Ovary (tissue), 9 donors: Measurements from ENCODE around the gene ABHD13. TPM values are rescaled to one million over a fixed set of nuclear protein-coding genes. Genes with fewer than 3 reads are reported as not detected.

Experiments
- DNase-seq, 5 donors: peaks; one replicate each; pipeline ENCODE4 v3.0.0-alpha.2; 2019 to 2020
- H3K27ac ChIP-seq, 2 donors: fragments of 200-600 bp; one replicate each; pipeline versions ENCODE4 v1.5.1 to v1.8.0; 2019 to 2022
- H3K27me3 ChIP-seq: fragments of 200-600 bp; one replicate; pipeline ENCODE4 v1.8.0; 2022
- H3K36me3 ChIP-seq: fragments of 200-600 bp; sonication (generic); one replicate; pipeline ENCODE4 v1.5.1; 2019
- H3K4me1 ChIP-seq: one replicate; pipeline ENCODE4 v1.8.1; 2013; ENCODE audit warnings: mild to moderate bottlenecking, moderate library complexity; ENCODE audit not compliant: insufficient read depth
- H3K4me3 ChIP-seq: fragments of 200-600 bp; sonication (generic); one replicate; pipeline ENCODE4 v1.5.1; 2017
- H3K9me3 ChIP-seq, 2 donors: fragments of 200-600 bp in 1 of 2; sonication (generic) in 1 of 2; one replicate each; pipeline versions ENCODE4 v1.5.1 to v1.8.1; 2013 to 2019; ENCODE audit warnings: mild to moderate bottlenecking in 1 of 2, moderate library complexity in 1 of 2
- CTCF ChIP-seq, 3 donors: fragments of 450-650 bp in 2 of 3; fragments of 200-600 bp in 1 of 3; IDR thresholded peaks; one replicate each; pipeline versions ENCODE4 v1.5.1 to v1.8.0; 2016 to 2022; ENCODE audit warnings: antibody characterized with exemption in 3 of 3, mild to moderate bottlenecking in 1 of 3
- EP300 ChIP-seq: sonication (generic); formaldehyde crosslinking; IDR thresholded peaks from one replicate; pipeline ENCODE4 v1.6.1; 2017; ENCODE audit warnings: antibody characterized with exemption
- POLR2A ChIP-seq: fragments of 450-650 bp; IDR thresholded peaks from one replicate; pipeline ENCODE4 v1.6.1; 2017; ENCODE audit warnings: antibody characterized with exemption, mild to moderate bottlenecking, moderate library complexity
- WGBS, 3 donors: extraction: QIAGEN DNeasy Blood & Tissue Kit in 1 of 3; methylation state at CpG; one replicate each; pipeline versions ENCODE4 v1.1.5 to v1.1.7; 2013 to 2017; 5-methylcytosine and 5-hydroxymethylcytosine counted together
- intact Hi-C, 4 donors: fragments of 100-400 bp; cut with DNase I; formaldehyde crosslinking; loops; one replicate each; pipeline versions ENCODE4 v1.11.0 to v1.15.1; 2022 to 2023
- polyA plus RNA-seq, 2 donors: library from polyadenylated mRNA; stranded (reverse); fragments of 200-250 nt in 1 of 2; fragments of 350-450 nt in 1 of 2; fragmentation: Illumina TruSeq in 1 of 2; extraction: RNeasy Lipid Tissue Mini Kit (QIAGEN cat#74804) in 1 of 2; gene quantifications; one replicate each; pipeline ENCODE4 v1.2.3, GENCODE V29; 2013 to 2014
- total RNA-seq, 7 donors: library from RNA; depleted of rRNA in 2 of 7; stranded (reverse); fragments of >200 nt in 2 of 7; fragmentation: NEBNext Ultra II Directional in 3 of 7; extraction: Animal tissue kit (Norgen Biotek cat#: 25700) in 3 of 7; gene quantifications; one replicate each; pipeline versions ENCODE4 v1.1.0 to v1.2.4, GENCODE V29; 2016 to 2023
- donor health status: DM: no; HTN: no; CAD: no; lungs with moderate emphysema.
- donor health status: DM: no; HTN: no; CAD: no.
- donor health status: Bipolar disorder and iron deficiency.
- donor health status: DM: yes; HTN: yes; CAD: no.
- donor health status: DM: no; HTN: no; CAD: no.
- donor health status: DM: yes; HTN: yes; CAD: no.

Gene ABHD13
- total and polyA plus RNA-seq, 9 donors = 6.0 to 13.7 (median 9.1) TPM

GRCh38 chr13:108194435-108194936 lies 23.7 kb upstream of the ABHD13 start:
- 85 to 93% (median 89%) methylated on average over 5 of the region's 5 CpGs for WGBS, 3 donors
- intact Hi-C loops = no loop called here
- no peak overlapping the region for H3K4me3 ChIP-seq
- H3K27me3 ChIP-seq = no peaks in the 10 kb centered on the region
- H3K4me1 ChIP-seq = no peaks in the 10 kb centered on the region
- peaks cover 0 to 3% of the 10 kb centered on the region in 2 donors for H3K9me3 ChIP-seq
- TF ChIP-seq CTCF (IDR thresholded peaks at IDR 0.05) (no peak), EP300 (no peak), POLR2A (no peak)
- DNase-seq = no peak
- no peak overlapping the region for H3K27ac ChIP-seq
- no peaks in the 10 kb centered on the region for H3K36me3 ChIP-seq

DNA sequence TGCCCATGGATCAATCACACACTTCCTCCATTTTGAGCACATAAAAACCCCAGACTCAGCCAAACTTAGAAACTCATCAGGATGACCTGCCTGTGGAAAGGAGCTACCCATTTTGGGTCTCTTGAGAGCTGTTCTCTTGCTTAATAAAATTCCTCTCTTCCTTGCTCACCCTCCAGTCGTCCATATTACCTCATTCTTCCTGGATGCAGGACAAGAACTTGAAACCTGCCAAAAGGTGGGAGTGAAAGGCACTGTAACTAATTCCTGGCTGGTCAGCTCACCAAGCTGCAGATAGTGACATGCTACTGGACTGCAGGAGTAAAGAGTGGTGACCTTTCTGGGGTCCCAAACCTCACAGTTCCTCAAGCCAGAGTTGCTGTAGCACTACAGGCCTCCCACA lies 23.0 kb upstream of the ABHD13 start:
- 18 to 25% (median 21%) methylated on average over 1 of the region's 1 CpG for WGBS, 3 donors
- no peak for TF ChIP-seq POLR2A
- no peak for TF ChIP-seq CTCF (IDR thresholded peaks at IDR 0.05)
- no peak for TF ChIP-seq EP300
- no peak for DNase-seq
- H3K9me3 ChIP-seq = peaks cover 0 to 3% of the 10 kb centered on the region in 2 donors
- intact Hi-C loops = no loop called here
- no peaks in the 10 kb centered on the region for H3K36me3 ChIP-seq
- H3K27ac ChIP-seq = no peak overlapping the region
- no peaks in the 10 kb centered on the region for H3K27me3 ChIP-seq
- H3K4me1 ChIP-seq = no peaks in the 10 kb centered on the region
- no peak overlapping the region for H3K4me3 ChIP-seq

DNA sequence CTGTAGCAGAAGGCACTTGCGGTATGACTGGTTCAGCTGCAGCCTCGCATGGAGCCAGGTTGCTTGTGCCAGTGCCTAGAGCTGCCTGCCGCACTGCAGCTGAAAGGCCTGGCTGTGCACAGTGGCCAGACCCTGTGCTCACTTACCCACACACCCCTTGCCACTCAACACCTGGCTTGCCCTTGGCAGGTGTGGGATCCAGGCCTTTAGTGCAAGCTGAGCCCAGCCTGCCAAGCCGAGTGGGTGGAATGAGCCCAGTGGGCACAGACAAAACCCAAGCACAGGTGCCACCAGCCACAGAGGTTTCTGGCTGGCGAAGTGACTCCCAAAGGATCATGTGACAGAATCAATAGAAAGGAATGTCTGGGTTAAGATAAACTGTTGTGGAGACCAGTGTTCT lies 22.3 kb upstream of the ABHD13 start:
- H3K4me3 ChIP-seq = no peak overlapping the region
- DNase-seq = no peak
- 87 to 91% (median 91%) methylated on average over 5 of the region's 5 CpGs for WGBS, 3 donors
- no peak for TF ChIP-seq EP300
- TF ChIP-seq POLR2A = no peak
- TF ChIP-seq CTCF (IDR thresholded peaks at IDR 0.05) = no peak
- no peaks in the 10 kb centered on the region for H3K36me3 ChIP-seq
- intact Hi-C loops = no loop called here
- H3K4me1 ChIP-seq = no peaks in the 10 kb centered on the region
- peaks cover 0 to 3% of the 10 kb centered on the region in 2 donors for H3K9me3 ChIP-seq
- no peaks in the 10 kb centered on the region for H3K27me3 ChIP-seq
- H3K27ac ChIP-seq = no peak overlapping the region

DNA sequence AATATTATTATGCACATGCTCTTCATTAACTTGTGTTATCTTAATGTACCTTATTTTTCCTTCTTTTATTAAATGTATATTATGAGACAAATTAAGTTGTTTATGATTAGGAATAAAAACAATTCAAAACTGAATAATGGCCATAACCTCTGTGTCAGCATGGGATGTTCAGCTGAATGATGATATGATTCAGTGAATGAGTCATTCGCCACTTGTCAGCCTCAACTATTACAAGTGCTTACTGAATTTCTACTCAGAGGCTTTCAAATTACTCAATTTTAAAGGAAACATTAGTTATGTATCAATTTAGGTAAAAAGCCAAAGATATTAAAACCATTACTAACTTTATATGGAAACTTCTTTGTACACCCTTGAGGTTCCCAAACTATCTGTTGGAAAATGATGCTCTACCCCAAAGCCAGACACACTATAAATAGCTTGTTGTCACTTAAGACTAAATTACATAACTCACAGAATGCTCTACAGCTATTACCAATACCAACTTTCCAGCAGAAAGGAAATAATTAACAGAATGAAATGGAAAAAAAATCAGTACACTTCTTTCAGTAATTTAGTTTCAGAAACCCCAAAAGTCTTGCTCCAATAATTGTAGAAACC lies 17.3 kb upstream of the ABHD13 start:
- Histone ChIP-seq H3K36me3 (no peaks in the 10 kb centered on the region), H3K27ac (no peak overlapping the region), H3K9me3 (no peaks in the 10 kb centered on the region), H3K4me3 (no peak overlapping the region), H3K4me1 (no peaks in the 10 kb centered on the region), H3K27me3 (no peaks in the 10 kb centered on the region)
- 79 to 84% (median 80%) methylated on average over 1 of the region's 1 CpG for WGBS, 3 donors
- intact Hi-C loops = no loop called here
- no peak for DNase-seq
- TF ChIP-seq POLR2A = no peak

- Histone ChIP-seq H3K36me3 (no peaks in the 10 kb centered on the region), H3K27me3 (no peaks in the 10 kb centered on the region), H3K27ac (no peak overlapping the region), H3K9me3 (no peaks in the 10 kb centered on the region), H3K4me3 (no peak overlapping the region), H3K4me1 (no peaks in the 10 kb centered on the region)
- WGBS, 3 donors = 73 to 86% (median 74%) methylated on average over 2 of the region's 2 CpGs
- TF ChIP-seq CTCF (IDR thresholded peaks at IDR 0.05) (no peak), EP300 (no peak), POLR2A (no peak)
- no peak for DNase-seq
- intact Hi-C loops = no loop called here
Observed at GRCh38 chr13:108210551-108210950, 7.6 kb upstream of the ABHD13 start.
